Subcutaneous abdominal adipose tissue (tissue), 5 donors: ENCODE data around the gene YIPF3.
"Not testable (repeated sequence)": the region's sequence is repeated elsewhere in the genome, so short reads cannot be mapped to it uniquely, and the experiment has no call there.

Experiments
- H3K27ac ChIP-seq: one replicate; pipeline ENCODE4 v1.7.0; 2013; ENCODE audit warnings: low read depth, mild to moderate bottlenecking, inconsistent platforms, low read length, moderate library complexity
- H3K27me3 ChIP-seq, 5 donors: one replicate each; pipeline ENCODE4 v1.7.0; 2013; ENCODE audit warnings: low read length in 5 of 5, inconsistent platforms in 1 of 5; ENCODE audit not compliant: control insufficient read depth in 5 of 5, insufficient read depth in 4 of 5
- H3K36me3 ChIP-seq, 5 donors: one replicate each; pipeline ENCODE4 v1.7.0; 2013; ENCODE audit warnings: low read length in 5 of 5; ENCODE audit not compliant: control insufficient read depth in 5 of 5, insufficient read depth in 5 of 5
- H3K4me1 ChIP-seq, 5 donors: one replicate each; pipeline ENCODE4 v1.7.0; 2013; ENCODE audit warnings: low read length in 5 of 5, mild to moderate bottlenecking in 3 of 5, moderate library complexity in 1 of 5; ENCODE audit not compliant: control insufficient read depth in 5 of 5, insufficient read depth in 5 of 5
- H3K4me3 ChIP-seq, 5 donors: one replicate each; pipeline ENCODE4 v1.7.0; 2013; ENCODE audit warnings: low read length in 5 of 5, low read depth in 1 of 5
- H3K9ac ChIP-seq, 5 donors: one replicate each; pipeline ENCODE4 v1.7.0; 2013; ENCODE audit warnings: low read length in 5 of 5, mild to moderate bottlenecking in 4 of 5, moderate library complexity in 3 of 5
- H3K9me3 ChIP-seq, 5 donors: one replicate each; pipeline ENCODE4 v1.7.0; 2013; ENCODE audit warnings: low read length in 5 of 5; ENCODE audit not compliant: control insufficient read depth in 5 of 5
- donor health status: healthy.
- donor health status: healthy.
- donor health status: healthy.
- donor health status: healthy.
- donor health status: healthy.

The YIPF3 gene

GRCh38 chr6:43516697-43517504 is at the start of gene YIPF3, which contains the start of gene POLR1C:
Gene YIPF3 (minus strand): TSS chr6:43516926. CDS start chr6:43516807, 119 bp downstream.
Gene POLR1C (plus strand): TSS chr6:43517089. CDS start chr6:43517110, 21 bp downstream.
- Histone ChIP-seq H3K27ac (peak within 1 kb of the TSS; percentile 87), H3K9ac (peak within 1 kb of the TSS; percentile 93 to 98 (median 94)), H3K4me1 (peaks cover 15 to 51% (median 32%) of the 10 kb centered on the region in 5 donors), H3K9me3 (no peaks in the 10 kb centered on the region), H3K4me3 (peak within 1 kb of the TSS; percentile 94 to 100 (median 99)), H3K27me3 (no peaks in the 10 kb centered on the region), H3K36me3 (peaks cover 11 to 62% (median 55%) of the 10 kb centered on the region in 5 donors)

GRCh38 chr6:43559328-43559727 is 42.6 kb upstream of the YIPF3 start:
- no peak overlapping the region for H3K9ac ChIP-seq
- peaks cover 50 to 92% (median 77%) of the 10 kb centered on the region in 5 donors for H3K36me3 ChIP-seq
- no peak overlapping the region for H3K27ac ChIP-seq
- H3K27me3 ChIP-seq = no peaks in the 10 kb centered on the region
- H3K4me1 ChIP-seq = no peaks in the 10 kb centered on the region
- H3K4me3 ChIP-seq = no peak overlapping the region
- H3K9me3 ChIP-seq = no peaks in the 10 kb centered on the region

GRCh38 chr6:43557620-43558019 is 40.9 kb upstream of the YIPF3 start:
- not testable (repeated sequence) for H3K4me1 ChIP-seq, H3K9me3 ChIP-seq
- H3K36me3 ChIP-seq = peaks cover 52 to 91% (median 74%) of the 10 kb centered on the region in 5 donors

GRCh38 chr6:43547222-43547621 is 30.5 kb upstream of the YIPF3 start:
- Histone ChIP-seq H3K4me3 (no peak overlapping the region), H3K36me3 (peaks cover 41 to 93% (median 72%) of the 10 kb centered on the region in 5 donors), H3K27me3 (no peaks in the 10 kb centered on the region), H3K4me1 (no peaks in the 10 kb centered on the region), H3K27ac (no peak overlapping the region), H3K9me3 (no peaks in the 10 kb centered on the region), H3K9ac (no peak overlapping the region)

More at GRCh38 chr6:43557620-43558019, 40.9 kb upstream of the YIPF3 start:
- not testable (repeated sequence) for H3K9ac ChIP-seq, H3K27me3 ChIP-seq, H3K27ac ChIP-seq, H3K4me3 ChIP-seq

GRCh38 chr6:43544461-43544860 is 27.7 kb upstream of the YIPF3 start:
- no peak overlapping the region for H3K27ac ChIP-seq
- no peak overlapping the region for H3K9ac ChIP-seq
- no peaks in the 10 kb centered on the region for H3K9me3 ChIP-seq
- no peaks in the 10 kb centered on the region for H3K4me1 ChIP-seq
- peaks cover 32 to 80% (median 54%) of the 10 kb centered on the region in 5 donors for H3K36me3 ChIP-seq
- no peaks in the 10 kb centered on the region for H3K27me3 ChIP-seq
- H3K4me3 ChIP-seq = no peak overlapping the region

GRCh38 chr6:43541774-43542471 is 25.2 kb upstream of the YIPF3 start:
- Histone ChIP-seq H3K9ac (no peak overlapping the region), H3K36me3 (peaks cover 23 to 66% (median 41%) of the 10 kb centered on the region in 5 donors), H3K27me3 (no peaks in the 10 kb centered on the region), H3K9me3 (no peaks in the 10 kb centered on the region), H3K4me3 (no peak overlapping the region), H3K4me1 (no peaks in the 10 kb centered on the region), H3K27ac (no peak overlapping the region)

GRCh38 chr6:43540507-43540906 is 23.8 kb upstream of the YIPF3 start:
- H3K36me3 ChIP-seq = peaks cover 12 to 53% (median 30%) of the 10 kb centered on the region in 5 donors
- no peaks in the 10 kb centered on the region for H3K27me3 ChIP-seq
- H3K27ac ChIP-seq = no peak overlapping the region
- no peak overlapping the region for H3K9ac ChIP-seq
- no peak overlapping the region for H3K4me3 ChIP-seq
- H3K9me3 ChIP-seq = no peaks in the 10 kb centered on the region
- H3K4me1 ChIP-seq = no peaks in the 10 kb centered on the region

GRCh38 chr6:43539409-43539808 is 22.7 kb upstream of the YIPF3 start:
- not testable (repeated sequence) for H3K27ac ChIP-seq, H3K4me3 ChIP-seq, H3K4me1 ChIP-seq, H3K27me3 ChIP-seq, H3K9ac ChIP-seq, H3K9me3 ChIP-seq
- H3K36me3 ChIP-seq = peaks cover 12 to 46% (median 25%) of the 10 kb centered on the region in 5 donors

GRCh38 chr6:43538986-43539385 is 22.3 kb upstream of the YIPF3 start:
- not testable (repeated sequence) for H3K27me3 ChIP-seq, H3K4me1 ChIP-seq, H3K27ac ChIP-seq, H3K9ac ChIP-seq, H3K9me3 ChIP-seq, H3K4me3 ChIP-seq
- peaks cover 12 to 42% (median 22%) of the 10 kb centered on the region in 5 donors for H3K36me3 ChIP-seq

- peaks cover 15 to 62% (median 44%) of the 10 kb centered on the region in 5 donors for H3K36me3 ChIP-seq
- H3K27me3 ChIP-seq = no peaks in the 10 kb centered on the region
These were observed 15.5 kb upstream of the YIPF3 start for GRCh38 chr6:43532201-43532600.

More at GRCh38 chr6:43532201-43532600, 15.5 kb upstream of the YIPF3 start:
- Histone ChIP-seq H3K9me3 (no peaks in the 10 kb centered on the region), H3K4me3 (no peak overlapping the region), H3K9ac (no peak overlapping the region), H3K27ac (no peak overlapping the region), H3K4me1 (no peaks in the 10 kb centered on the region)
